ENCODE data around the gene CAPN15. TPM values are rescaled to one million over a fixed set of nuclear protein-coding genes. Genes with fewer than 3 reads are reported as not detected.

CAPN15 gene
- polyA plus RNA-seq: 0.31 and 0.76 TPM in 2 replicates

GRCh38 chr16:527015-527903, at the start of gene CAPN15:
TSS of gene CAPN15 (plus strand) at chr16:527712. CDS start at chr16:546839, 19,127 bp downstream.

GRCh38 chr16:560204-560700, 32.7 kb downstream of the CAPN15 start, which contains the start of gene PRR35:
TSS of gene PRR35 (plus strand) at chr16:560394. CDS start at chr16:563295, 2,901 bp downstream.

DNA sequence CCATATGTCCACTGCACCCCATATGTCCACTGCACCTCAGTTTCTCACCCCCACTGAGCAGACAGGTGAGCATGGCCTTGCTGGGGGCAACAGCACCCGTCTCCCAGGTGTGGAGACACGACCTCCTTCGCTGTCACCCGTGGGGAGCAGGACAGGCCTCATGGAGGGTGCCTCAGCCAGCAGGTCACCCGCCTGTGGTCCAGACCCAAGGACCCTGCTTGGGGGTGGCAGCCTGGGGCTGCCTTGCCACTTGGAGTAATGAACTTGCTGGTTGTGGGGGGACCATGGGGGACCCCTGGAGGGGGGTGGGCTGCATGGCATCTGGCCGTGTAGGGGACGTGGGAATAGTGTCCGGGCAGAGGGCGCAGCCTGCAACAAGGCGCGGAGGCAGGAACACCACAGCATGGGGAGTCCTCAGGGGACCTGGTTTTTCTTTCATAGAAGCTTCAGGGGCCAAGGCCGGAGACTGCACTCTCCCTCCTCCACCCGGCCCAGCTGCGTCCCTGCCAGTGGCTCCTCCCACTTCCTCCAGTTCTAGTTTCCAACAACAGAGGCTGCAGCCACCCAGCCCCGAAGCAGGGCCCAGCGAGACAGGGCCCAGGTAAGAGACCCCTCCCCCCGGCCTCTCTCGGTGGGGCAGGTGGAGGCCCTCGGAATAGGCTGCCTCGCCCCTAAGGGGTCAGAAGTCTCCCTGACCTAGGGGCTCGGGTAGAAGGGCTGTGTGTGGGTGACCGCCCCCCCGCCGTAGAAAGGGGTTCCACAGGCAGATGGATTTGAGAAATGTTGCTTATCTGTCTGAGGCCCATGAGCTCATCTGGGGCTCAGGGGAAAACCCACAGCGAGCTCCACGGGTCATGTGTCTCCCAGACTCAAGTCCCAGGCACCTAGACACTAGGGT, 39.2 kb downstream of the CAPN15 start, which contains the start of gene NHLRC4:
Gene NHLRC4, plus strand, starts transcription at position 531 of the 898 bp plus-strand sequence. CDS start 1,043 bp downstream, outside the sequence.

GRCh38 chr16:569445-570254, 42.1 kb downstream of the CAPN15 start, which contains the start of gene PIGQ:
TSS of gene PIGQ (plus strand) at chr16:569968. CDS start at chr16:574075, 4,107 bp downstream.

GRCh38 chr16:589658-590187, 62.2 kb downstream of the CAPN15 start, which contains the start of gene RAB40C:
TSS of gene RAB40C (plus strand) at chr16:590066. CDS start at chr16:590292, 226 bp downstream.

Other genes with a start within 250 kb of the CAPN15 start
- 2.6 and 15.2 TPM in 2 replicates for gene ARHGDIG, start 247.1 kb upstream of the CAPN15 start, polyA plus RNA-seq
- gene PDIA2, start 244.5 kb upstream of the CAPN15 start, polyA plus RNA-seq: 4.0 TPM in 1 of 2 replicates, not detected in the other
- 0.25 and 0.26 TPM in 2 replicates for gene AXIN1, start 175.0 kb upstream of the CAPN15 start, polyA plus RNA-seq
- 10.1 and 15.9 TPM in 2 replicates for gene MRPL28, start 157.2 kb upstream of the CAPN15 start, polyA plus RNA-seq
- gene PGAP6, start 145.7 kb upstream of the CAPN15 start, polyA plus RNA-seq: 0.07 and 0.27 TPM in 2 replicates
- 3.8 and 4.8 TPM in 2 replicates for gene NME4, start 130.5 kb upstream of the CAPN15 start, polyA plus RNA-seq
- 3.3 and 5.9 TPM in 2 replicates for gene DECR2, start 125.8 kb upstream of the CAPN15 start, polyA plus RNA-seq
- 1.1 and 1.6 TPM in 2 replicates for gene RAB11FIP3, start 102.1 kb upstream of the CAPN15 start, polyA plus RNA-seq
- gene PRR35, start 32.7 kb downstream of the CAPN15 start, polyA plus RNA-seq: not detected in 2 replicates
- not detected in 2 replicates for gene NHLRC4, start 39.3 kb downstream of the CAPN15 start, polyA plus RNA-seq
- 0.84 and 1.6 TPM in 2 replicates for gene PIGQ, start 42.3 kb downstream of the CAPN15 start, polyA plus RNA-seq
- 0.60 and 4.0 TPM in 2 replicates for gene RAB40C, start 62.4 kb downstream of the CAPN15 start, polyA plus RNA-seq
- gene WFIKKN1, start 103.3 kb downstream of the CAPN15 start, polyA plus RNA-seq: 0.16 and 0.27 TPM in 2 replicates
- gene METTL26, start 108.6 kb downstream of the CAPN15 start, polyA plus RNA-seq: 32.5 and 32.9 TPM in 2 replicates
- 3.1 and 7.9 TPM in 2 replicates for gene MCRIP2, start 114.1 kb downstream of the CAPN15 start, polyA plus RNA-seq
- 1.5 and 2.0 TPM in 2 replicates for gene WDR90, start 121.7 kb downstream of the CAPN15 start, polyA plus RNA-seq
- 7.1 and 8.1 TPM in 2 replicates for gene RHOT2, start 140.4 kb downstream of the CAPN15 start, polyA plus RNA-seq
- 0.89 and 2.3 TPM in 2 replicates for gene RHBDL1, start 148.0 kb downstream of the CAPN15 start, polyA plus RNA-seq
- 61.7 and 72.9 TPM in 2 replicates for gene STUB1, start 152.7 kb downstream of the CAPN15 start, polyA plus RNA-seq
- 7.3 and 7.9 TPM in 2 replicates for gene JMJD8, start 156.6 kb downstream of the CAPN15 start, polyA plus RNA-seq
- 0.24 and 0.59 TPM in 2 replicates for gene WDR24, start 162.7 kb downstream of the CAPN15 start, polyA plus RNA-seq
- 8.0 and 22.9 TPM in 2 replicates for gene FBXL16, start 178.1 kb downstream of the CAPN15 start, polyA plus RNA-seq
- gene METRN, start 187.4 kb downstream of the CAPN15 start, polyA plus RNA-seq: 0.09 and 0.34 TPM in 2 replicates
- 8.9 and 12.8 TPM in 2 replicates for gene ANTKMT, start 193.4 kb downstream of the CAPN15 start, polyA plus RNA-seq
- gene CCDC78, start 198.7 kb downstream of the CAPN15 start, polyA plus RNA-seq: not detected in 2 replicates
- gene HAGHL, start 199.4 kb downstream of the CAPN15 start, polyA plus RNA-seq: 0.38 and 3.0 TPM in 2 replicates
- gene CIAO3, start 213.3 kb downstream of the CAPN15 start, polyA plus RNA-seq: 1.2 and 3.4 TPM in 2 replicates
- not detected in 2 replicates for gene MSLN, start 233.0 kb downstream of the CAPN15 start, polyA plus RNA-seq

Measured in Purkinje cell (primary cell).